Measurements from ENCODE around the gene PPIL1. TPM values are rescaled to one million over a fixed set of nuclear protein-coding genes. Genes with fewer than 3 reads are reported as not detected.

PPIL1 gene
- total and polyA plus RNA-seq, 2 of the 13 experiments (the other 11 are each of a cell fraction or from before 2014, with no cell fraction given): 74.2 to 144 TPM

- WGBS (ENCODE audit: low lambda C conversion rate): 79% methylated on average over 7 of the region's 7 CpGs
- CTCF ChIA-PET (ENCODE audit: low intra/inter-chr PET ratio, low total read pairs): no interaction called here
- TF ChIP-seq ZNF451 (CRISPR knock-in tag; IDR thresholded peaks at IDR 0.05): no peak
- TF ChIP-seq ZNF543 (CRISPR knock-in tag; IDR thresholded peaks at IDR 0.05): peak; percentile 100
- Histone ChIP-seq H4K20me1 (ENCODE audit: insufficient read depth, low read length) (no peaks in the 10 kb centered on the region), H3K27ac (ENCODE audit: extremely low read length, insufficient read depth, low read length) (no peak overlapping the region), H3K4me1 (ENCODE audit: insufficient read depth, low read length) (peaks cover 87% of the 10 kb centered on the region), H3K36me3 (replicated peaks in 1 of 2; ENCODE audit: control insufficient read depth in 1 of 2, insufficient read depth in 2 of 2, low read length in 2 of 2) (no peaks in the 10 kb centered on the region), H2AFZ (ENCODE audit: low read length) (no peak overlapping the region), H3K27me3 (ENCODE audit: control insufficient read depth in 1 of 2, insufficient read depth in 2 of 2, low read length in 2 of 2) (peaks cover 4 to 12% of the 10 kb centered on the region in 2 experiments; a peak in 4 of 5 replicates), H3K4me2 (ENCODE audit: low read depth, low read length) (no peak overlapping the region), H3K9ac (ENCODE audit: insufficient read depth, low read depth, low read length) (no peak overlapping the region), H3K9me3 (ENCODE audit: low read length) (peaks cover 3% of the 10 kb centered on the region; the same call in 1 of the 2 replicates), H3K4me3 (replicated peaks in 1 of 3; ENCODE audit: insufficient read depth in 1 of 3, low read depth in 2 of 3, low read length in 3 of 3) (no peak overlapping the region), H3K79me2 (ENCODE audit: insufficient read depth, low read length) (no peaks in the 10 kb centered on the region)
- POLR2A ChIA-PET: interaction anchor here (1.8 kb wide), 1 partner anchor 13 kb away, joined by 6 read pairs; no protein-coding TSS in a partner anchor
- no TSS peak for BruUV-seq (replicated peaks)
- FAIRE-seq (no peak), ATAC-seq (no peak), DNase-seq (ENCODE audit: low spot score) (no peak)
- intact Hi-C loops (cut with micrococcal nuclease; ENCODE audit: unreplicated experiment) (no loop called here), in situ Hi-C loops (cut with HindIII; ENCODE audit: extremely low pct_ligation_motif_present, low pct_unique_long_range_greater_than_20kb) (no loop called here)
Observed at GRCh38 chr6:36833182-36833789, 41.3 kb downstream of the PPIL1 start.

DNA sequence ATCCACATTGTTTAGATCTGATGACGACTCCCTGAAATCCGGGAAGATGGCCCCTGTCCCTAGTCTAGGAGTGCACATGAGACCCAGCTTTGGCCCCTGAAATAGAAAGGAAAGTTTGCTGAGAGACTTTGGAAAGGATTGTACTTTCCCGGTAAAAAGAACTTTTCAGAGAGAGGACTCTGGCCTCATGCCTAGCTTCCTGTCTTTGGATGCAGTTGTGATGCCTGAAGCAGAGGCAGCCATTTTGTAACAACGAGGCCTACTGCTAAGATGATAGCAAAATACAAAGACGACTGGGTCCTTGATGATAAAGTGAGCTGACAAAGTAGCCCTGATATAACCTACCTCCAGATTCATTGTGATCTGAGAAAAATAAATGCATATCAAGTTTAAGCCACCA is 42.3 kb downstream of the PPIL1 start:
- intact Hi-C loops (cut with micrococcal nuclease; ENCODE audit: unreplicated experiment): no loop called here
- FAIRE-seq: no peak

More for the DNA sequence above, 42.3 kb downstream of the PPIL1 start:
- Histone ChIP-seq H2AFZ (ENCODE audit: low read length) (peak overlapping the region; percentile 46), H3K9me3 (ENCODE audit: low read length) (peaks cover 3% of the 10 kb centered on the region; the same call in 1 of the 2 replicates), H4K20me1 (ENCODE audit: insufficient read depth, low read length) (no peaks in the 10 kb centered on the region), H3K4me1 (ENCODE audit: insufficient read depth, low read length) (peaks cover 95% of the 10 kb centered on the region), H3K4me2 (ENCODE audit: low read depth, low read length) (no peak overlapping the region), H3K9ac (ENCODE audit: insufficient read depth, low read depth, low read length) (peak overlapping the region; percentile 16; the same call in 1 of the 2 replicates), H3K27me3 (ENCODE audit: control insufficient read depth in 1 of 2, insufficient read depth in 2 of 2, low read length in 2 of 2) (peaks cover 0 to 2% of the 10 kb centered on the region in 2 experiments; a peak in 2 of 5 replicates), H3K79me2 (ENCODE audit: insufficient read depth, low read length) (no peaks in the 10 kb centered on the region), H3K36me3 (replicated peaks in 1 of 2; ENCODE audit: control insufficient read depth in 1 of 2, insufficient read depth in 2 of 2, low read length in 2 of 2) (no peaks in the 10 kb centered on the region), H3K27ac (ENCODE audit: extremely low read length, insufficient read depth, low read length) (no peak overlapping the region), H3K4me3 (replicated peaks in 1 of 3; ENCODE audit: insufficient read depth in 1 of 3, low read depth in 2 of 3, low read length in 3 of 3) (no peak overlapping the region)
- POLR2A ChIA-PET: no interaction called here
- BruUV-seq (replicated peaks): no TSS peak
- ATAC-seq (no peak), DNase-seq (ENCODE audit: low spot score) (no peak)
- CTCF ChIA-PET (ENCODE audit: low intra/inter-chr PET ratio, low total read pairs): no interaction called here
- WGBS (ENCODE audit: low lambda C conversion rate): 45% methylated on average over 5 of the region's 5 CpGs
- in situ Hi-C loops (cut with HindIII; ENCODE audit: extremely low pct_ligation_motif_present, low pct_unique_long_range_greater_than_20kb): no loop called here
- TF ChIP-seq ELF4 (CRISPR knock-in tag; IDR thresholded peaks at IDR 0.05; ENCODE audit: borderline replicate concordance): no peak
- TF ChIP-seq, protein P1, sequence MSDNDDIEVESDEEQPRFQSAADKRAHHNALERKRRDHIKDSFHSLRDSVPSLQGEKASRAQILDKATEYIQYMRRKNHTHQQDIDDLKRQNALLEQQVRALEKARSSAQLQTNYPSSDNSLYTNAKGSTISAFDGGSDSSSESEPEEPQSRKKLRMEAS (IDR thresholded peaks at IDR 0.05): 0 out of 2 replicates have a peak, but pooled peaks have one; percentile 20
- TF ChIP-seq ZNF160 (CRISPR knock-in tag; IDR thresholded peaks at IDR 0.05): 0 out of 2 replicates have a peak, but pooled peaks have one; percentile 42
- TF ChIP-seq ZNF331 (CRISPR knock-in tag; IDR thresholded peaks at IDR 0.05): no peak
- TF ChIP-seq RCOR2 (CRISPR knock-in tag; IDR thresholded peaks at IDR 0.05): peak; percentile 57; the same call in 1 of the 2 replicates
- TF ChIP-seq KDM1A (CRISPR knock-in tag; IDR thresholded peaks at IDR 0.05): peak; percentile 64; the same call in 1 of the 2 replicates
- peak; percentile 91 for TF ChIP-seq ZMYM3 (CRISPR knock-in tag; IDR thresholded peaks at IDR 0.05)

All from HepG2 (cell line).